Natural killer cell treated with Interleukin-12 subunit alpha and Interleukin-12 subunit beta and Interleukin-15 and Interleukin-18, amount 100 ng/mL, for 72 hours (primary cell): ENCODE data around the gene SPEF2. TPM values are rescaled to one million over a fixed set of nuclear protein-coding genes. Genes with fewer than 3 reads are reported as not detected.

Experiments
- ATAC-seq, 2 donors: fragments of 150-1000 bp; cut with Tn5 transposase in 1 of 2; sonication (Bioruptor Pico), chemical (Tn5 transposase) in 1 of 2; 2 replicates each; pipeline ENCODE4 v1.10.0; 2021
- DNase-seq: peaks from one replicate; pipeline ENCODE4 v3.0.0; 2022; ENCODE audit warnings: low spot score
- H3K27ac Mint-ChIP-seq, 2 donors: 1 replicate in 1 of 2; 2 replicates in 1 of 2; pipeline ENCODE4 v1.8.0; 2022; ENCODE audit warnings: mixed read lengths in 2 of 2, mild to moderate bottlenecking in 1 of 2, moderate library complexity in 1 of 2
- H3K27me3 Mint-ChIP-seq, 2 donors: 1 replicate in 1 of 2; 2 replicates in 1 of 2; pipeline ENCODE4 v1.8.0; 2022; ENCODE audit warnings: mixed read lengths in 2 of 2
- H3K36me3 Mint-ChIP-seq: one replicate; pipeline ENCODE4 v1.8.0; 2022; ENCODE audit warnings: mixed read lengths
- H3K4me1 Mint-ChIP-seq, 2 donors: 1 replicate in 1 of 2; 2 replicates in 1 of 2; pipeline ENCODE4 v1.8.0; 2022; ENCODE audit warnings: low read depth in 2 of 2, mixed read lengths in 2 of 2, mild to moderate bottlenecking in 1 of 2
- H3K4me3 Mint-ChIP-seq: one replicate; pipeline ENCODE4 v1.8.0; 2022; ENCODE audit warnings: mixed read lengths
- H3K9me3 Mint-ChIP-seq: 2 replicates; pipeline ENCODE4 v1.8.0; 2022; ENCODE audit warnings: mixed read lengths
- total RNA-seq, 2 donors: library from RNA; stranded (reverse); gene quantifications; one replicate each; pipeline ENCODE4 v1.2.3, GENCODE V29; 2022

SPEF2 gene
- total RNA-seq, 2 donors from 2014 or later: 8.9 to 9.5 TPM

DNA sequence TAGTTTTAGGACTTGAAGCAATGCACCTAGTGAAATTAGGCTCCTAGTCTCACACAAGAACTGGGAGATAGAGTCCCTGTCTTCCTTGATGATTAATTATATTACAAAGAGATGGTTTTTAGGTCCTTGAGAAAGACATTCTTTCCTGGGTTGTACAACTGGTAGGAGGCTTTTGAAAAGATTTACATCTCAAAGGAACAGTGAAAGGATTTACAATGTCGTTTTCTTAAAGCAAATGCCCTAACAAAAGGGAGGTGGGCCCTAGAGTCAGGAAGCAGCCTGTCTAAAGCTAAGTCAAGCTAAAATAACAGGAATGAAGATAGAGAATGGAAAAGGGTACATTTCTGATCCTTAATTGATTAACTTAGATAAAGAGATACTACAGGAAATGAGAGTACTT lies 136.8 kb downstream of the SPEF2 start:
- ATAC-seq (no peak), DNase-seq (no peak)
- peaks cover 1% of the 10 kb centered on the region for H3K9me3 Mint-ChIP-seq
- H3K36me3 Mint-ChIP-seq: no peaks in the 10 kb centered on the region
- H3K4me3 Mint-ChIP-seq: no peak overlapping the region
- H3K27me3 Mint-ChIP-seq: peaks cover 0 to 2% of the 10 kb centered on the region in 2 donors
- H3K27ac Mint-ChIP-seq: no peak overlapping the region
- no peaks in the 10 kb centered on the region for H3K4me1 Mint-ChIP-seq

DNA sequence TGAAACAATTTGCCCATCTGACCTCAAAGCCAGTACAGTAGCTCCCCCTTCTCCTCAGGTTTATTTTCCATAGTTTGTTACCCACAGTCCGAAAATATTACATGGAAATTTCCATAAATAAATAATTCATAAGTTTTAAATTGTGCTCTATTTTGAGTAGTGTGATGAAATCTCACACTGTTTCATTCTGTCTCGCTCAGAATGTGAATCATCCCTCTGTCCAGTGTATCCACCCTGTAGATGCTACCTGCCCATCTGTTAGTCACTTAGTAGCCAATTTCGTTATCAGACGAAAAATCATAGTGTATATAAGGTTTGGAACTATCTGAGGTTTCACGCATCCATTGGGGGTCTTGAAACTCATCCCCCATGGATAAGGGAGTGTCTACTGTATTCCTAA lies 138.3 kb downstream of the SPEF2 start:
- H3K4me1 Mint-ChIP-seq: no peaks in the 10 kb centered on the region
- H3K4me3 Mint-ChIP-seq: no peak overlapping the region
- H3K9me3 Mint-ChIP-seq: no peaks in the 10 kb centered on the region
- DNase-seq (no peak), ATAC-seq (no peak)
- H3K27ac Mint-ChIP-seq: no peak overlapping the region
- H3K36me3 Mint-ChIP-seq: no peaks in the 10 kb centered on the region
- no peaks in the 10 kb centered on the region for H3K27me3 Mint-ChIP-seq

DNA sequence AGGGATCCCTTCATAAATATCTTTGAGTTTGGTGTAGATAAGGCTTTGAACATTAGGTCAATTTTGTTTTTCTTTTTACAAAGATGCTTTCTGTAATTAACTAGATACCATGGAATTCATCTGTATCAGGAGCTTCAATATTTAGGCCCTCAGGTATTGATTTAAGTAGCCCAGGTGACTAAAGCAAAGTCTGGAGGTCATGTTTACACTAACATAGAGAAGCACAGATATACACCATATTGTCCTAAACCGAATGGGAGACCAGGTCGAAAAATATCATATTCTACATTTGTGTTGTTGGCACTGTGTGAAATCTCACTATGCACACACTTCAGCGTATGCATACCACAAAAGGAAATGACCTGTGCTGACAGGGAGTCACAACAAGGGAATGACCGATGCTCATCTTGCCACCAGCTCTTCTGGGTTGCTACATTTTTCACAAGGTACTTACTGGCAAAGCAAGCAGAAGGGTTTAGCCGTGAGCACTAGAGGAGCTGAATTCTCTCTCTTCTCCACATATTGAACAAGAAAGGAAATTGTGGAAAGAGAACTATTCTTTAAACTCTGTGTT lies 140.6 kb downstream of the SPEF2 start:
- no peak for DNase-seq
- no peaks in the 10 kb centered on the region for H3K4me1 Mint-ChIP-seq
- ATAC-seq: no peak
- H3K36me3 Mint-ChIP-seq: no peaks in the 10 kb centered on the region
- H3K9me3 Mint-ChIP-seq: no peaks in the 10 kb centered on the region
- peaks cover 0 to 2% of the 10 kb centered on the region in 2 donors for H3K27me3 Mint-ChIP-seq
- H3K27ac Mint-ChIP-seq: no peak overlapping the region
- H3K4me3 Mint-ChIP-seq: no peak overlapping the region

DNA sequence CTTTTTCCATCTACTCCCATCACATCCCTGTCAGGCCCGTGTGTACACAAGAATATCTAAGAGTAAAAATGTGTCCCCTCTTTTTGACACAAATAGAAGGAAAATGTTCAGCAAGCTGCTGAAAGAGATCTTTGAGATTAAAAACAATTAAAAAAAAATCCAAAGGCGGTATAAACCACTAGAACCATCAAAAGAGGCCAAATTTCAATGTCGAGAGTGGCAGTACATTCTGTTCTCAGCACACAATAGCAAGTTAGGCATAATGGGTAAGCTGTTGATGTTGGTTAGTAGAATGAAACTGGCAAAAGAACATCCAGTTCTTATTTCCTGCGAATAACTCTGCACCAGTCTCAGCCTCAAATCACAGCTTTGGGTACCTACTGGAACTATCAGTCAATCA lies 143.9 kb downstream of the SPEF2 start:
- no peak for ATAC-seq
- Mint-ChIP-seq H3K4me3 (no peak overlapping the region), H3K4me1 (no peaks in the 10 kb centered on the region), H3K9me3 (no peaks in the 10 kb centered on the region), H3K36me3 (no peaks in the 10 kb centered on the region), H3K27ac (no peak overlapping the region), H3K27me3 (peaks cover 0 to 2% of the 10 kb centered on the region in 2 donors)
- DNase-seq: no peak

DNA sequence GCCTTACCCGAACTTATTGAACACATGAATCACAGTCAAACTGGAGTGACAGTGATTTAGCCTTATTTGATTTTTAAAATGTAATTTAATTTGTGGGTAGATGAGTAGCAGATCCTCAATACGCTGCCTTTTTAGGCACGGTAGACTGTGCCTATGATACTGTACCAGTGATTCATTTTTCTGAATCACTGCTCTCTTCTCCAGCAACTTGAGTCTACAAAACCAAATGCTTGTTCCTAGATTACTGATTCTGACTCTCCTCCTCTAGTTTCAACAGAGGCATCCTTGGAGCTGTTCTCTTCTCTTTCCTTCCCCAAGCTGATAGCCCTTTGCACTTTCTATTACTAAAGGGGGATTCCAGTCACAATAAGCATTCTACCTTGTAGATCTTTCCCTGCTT lies 144.7 kb downstream of the SPEF2 start:
- H3K27me3 Mint-ChIP-seq: peaks cover 0 to 4% of the 10 kb centered on the region in 2 donors
- DNase-seq: no peak
- H3K4me1 Mint-ChIP-seq: no peaks in the 10 kb centered on the region
- no peak for ATAC-seq
- no peaks in the 10 kb centered on the region for H3K36me3 Mint-ChIP-seq
- no peaks in the 10 kb centered on the region for H3K9me3 Mint-ChIP-seq
- H3K4me3 Mint-ChIP-seq: no peak overlapping the region
- H3K27ac Mint-ChIP-seq: no peak overlapping the region

DNA sequence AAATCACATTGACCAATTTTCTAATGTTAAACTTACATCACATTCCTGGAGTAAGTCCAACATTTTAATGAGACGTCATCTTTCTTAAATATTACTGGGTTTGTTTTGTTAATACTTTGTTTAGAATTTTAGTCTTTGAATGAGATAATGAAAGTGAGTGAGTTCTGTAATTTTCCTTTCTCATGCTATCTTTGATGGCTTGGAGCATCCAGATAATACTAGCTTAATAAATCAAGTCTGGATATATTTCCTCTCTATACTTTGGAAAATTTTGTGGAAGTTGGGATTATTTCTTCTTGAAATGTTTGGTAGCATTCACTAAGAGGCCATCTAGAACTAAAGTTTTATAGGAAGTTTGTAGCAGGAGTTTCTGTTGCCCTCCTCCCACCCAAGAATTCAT lies 148.3 kb downstream of the SPEF2 start:
- DNase-seq (no peak), ATAC-seq (no peak)
- no peaks in the 10 kb centered on the region for H3K9me3 Mint-ChIP-seq
- no peak overlapping the region for H3K27ac Mint-ChIP-seq
- H3K4me1 Mint-ChIP-seq: no peaks in the 10 kb centered on the region
- H3K4me3 Mint-ChIP-seq: no peak overlapping the region
- H3K27me3 Mint-ChIP-seq: peaks cover 6% of the 10 kb centered on the region in 2 donors
- H3K36me3 Mint-ChIP-seq: no peaks in the 10 kb centered on the region

DNA sequence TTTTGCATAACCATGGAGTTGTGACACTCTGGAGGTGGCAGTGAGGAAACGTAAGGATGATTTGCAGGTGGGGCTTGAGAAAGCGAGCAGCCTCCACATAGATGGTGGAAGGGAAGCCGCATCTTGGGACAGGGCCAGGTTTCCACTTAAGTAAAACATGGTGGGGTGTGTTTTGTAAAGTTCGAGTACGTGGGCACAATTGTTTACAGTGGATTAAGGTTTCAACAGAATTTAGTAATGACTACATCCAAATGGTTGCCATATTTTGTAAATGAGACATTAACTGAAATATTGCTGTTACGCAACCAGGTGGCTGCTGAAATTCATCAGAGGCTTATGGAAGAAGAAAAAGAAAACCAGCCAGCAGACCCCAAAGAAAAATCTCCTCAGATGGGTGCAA lies 153.6 kb downstream of the SPEF2 start:
- no peaks in the 10 kb centered on the region for H3K9me3 Mint-ChIP-seq
- H3K36me3 Mint-ChIP-seq: no peaks in the 10 kb centered on the region
- no peak overlapping the region for H3K4me3 Mint-ChIP-seq
- H3K27me3 Mint-ChIP-seq: peaks cover 4 to 6% of the 10 kb centered on the region in 2 donors
- DNase-seq (no peak), ATAC-seq (no peak)
- H3K27ac Mint-ChIP-seq: no peak overlapping the region
- H3K4me1 Mint-ChIP-seq: peaks cover 0 to 5% of the 10 kb centered on the region in 2 donors

DNA sequence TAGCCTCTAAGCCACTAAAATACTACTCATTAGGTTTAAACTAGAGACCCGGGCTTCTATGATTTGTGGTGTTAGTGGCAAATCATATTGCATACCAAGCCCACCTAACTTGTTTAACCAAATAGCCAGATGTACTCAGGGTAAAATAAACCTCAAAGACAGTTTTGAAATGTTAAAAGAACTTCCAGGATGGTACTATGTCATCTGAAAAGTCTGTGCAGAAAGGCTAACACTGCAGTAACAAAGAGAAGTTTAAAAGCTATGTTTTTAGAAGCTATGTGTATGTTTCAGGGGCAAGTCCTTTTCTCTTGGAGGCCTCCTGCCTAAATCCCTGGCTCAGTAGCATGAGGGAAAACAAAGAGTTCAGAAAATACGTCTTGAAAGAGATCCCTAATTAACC lies 154.2 kb downstream of the SPEF2 start:
- Mint-ChIP-seq H3K9me3 (no peaks in the 10 kb centered on the region), H3K4me1 (peaks cover 0 to 5% of the 10 kb centered on the region in 2 donors), H3K4me3 (no peak overlapping the region), H3K36me3 (no peaks in the 10 kb centered on the region), H3K27ac (no peak overlapping the region), H3K27me3 (peaks cover 4 to 6% of the 10 kb centered on the region in 2 donors)
- no peak for ATAC-seq
- no peak for DNase-seq

DNA sequence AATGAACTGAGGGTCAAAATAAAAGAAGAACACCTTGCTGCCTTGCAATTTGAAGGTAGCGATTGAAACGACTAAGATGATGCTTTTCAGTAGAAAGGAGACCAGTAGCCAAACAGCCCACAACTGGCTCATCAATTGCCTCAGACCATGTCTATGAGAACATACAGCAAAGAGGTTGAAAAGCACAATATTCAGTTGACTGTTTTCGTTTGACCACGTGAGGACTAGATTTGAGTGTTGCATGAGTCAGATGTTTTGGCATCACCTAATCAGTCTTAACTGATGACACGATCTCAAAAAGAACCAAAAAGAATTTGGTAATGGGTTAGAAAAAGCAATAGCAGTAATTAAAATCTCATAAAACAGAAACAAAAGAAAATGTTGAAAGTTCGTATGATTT lies 156.3 kb downstream of the SPEF2 start:
- Mint-ChIP-seq H3K36me3 (no peaks in the 10 kb centered on the region), H3K27me3 (peaks cover 1 to 3% of the 10 kb centered on the region in 2 donors), H3K4me1 (peaks cover 5 to 10% of the 10 kb centered on the region in 2 donors), H3K9me3 (no peaks in the 10 kb centered on the region), H3K27ac (peak overlapping the region in 1 of 2 donors; percentile 34), H3K4me3 (no peak overlapping the region)
- DNase-seq: no peak
- ATAC-seq: peak in 1 of 2 donors; percentile 74

DNA sequence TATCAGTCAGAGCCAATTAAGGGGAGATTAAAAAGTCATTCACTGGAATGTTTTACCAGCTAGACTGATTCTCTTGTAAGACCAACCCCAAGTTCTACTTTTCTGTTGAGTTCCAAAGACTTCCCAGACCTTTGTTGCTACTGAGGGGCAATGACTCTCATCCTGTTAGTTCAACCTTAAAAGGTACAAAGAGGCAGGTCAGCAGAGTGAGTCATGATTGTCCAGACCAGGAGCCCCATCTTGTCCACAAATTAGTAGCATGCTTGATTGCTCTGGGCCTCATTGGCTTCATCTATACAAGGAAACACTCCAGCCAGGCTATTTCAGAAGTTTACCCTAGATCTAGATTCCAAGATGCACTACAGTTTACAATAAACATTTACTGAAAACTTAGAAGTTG lies 159.1 kb downstream of the SPEF2 start:
- Mint-ChIP-seq H3K4me1 (peaks cover 5 to 10% of the 10 kb centered on the region in 2 donors), H3K36me3 (no peaks in the 10 kb centered on the region), H3K9me3 (no peaks in the 10 kb centered on the region), H3K27ac (no peak overlapping the region), H3K4me3 (no peak overlapping the region), H3K27me3 (no peaks in the 10 kb centered on the region)
- no peak for ATAC-seq
- no peak for DNase-seq

DNA sequence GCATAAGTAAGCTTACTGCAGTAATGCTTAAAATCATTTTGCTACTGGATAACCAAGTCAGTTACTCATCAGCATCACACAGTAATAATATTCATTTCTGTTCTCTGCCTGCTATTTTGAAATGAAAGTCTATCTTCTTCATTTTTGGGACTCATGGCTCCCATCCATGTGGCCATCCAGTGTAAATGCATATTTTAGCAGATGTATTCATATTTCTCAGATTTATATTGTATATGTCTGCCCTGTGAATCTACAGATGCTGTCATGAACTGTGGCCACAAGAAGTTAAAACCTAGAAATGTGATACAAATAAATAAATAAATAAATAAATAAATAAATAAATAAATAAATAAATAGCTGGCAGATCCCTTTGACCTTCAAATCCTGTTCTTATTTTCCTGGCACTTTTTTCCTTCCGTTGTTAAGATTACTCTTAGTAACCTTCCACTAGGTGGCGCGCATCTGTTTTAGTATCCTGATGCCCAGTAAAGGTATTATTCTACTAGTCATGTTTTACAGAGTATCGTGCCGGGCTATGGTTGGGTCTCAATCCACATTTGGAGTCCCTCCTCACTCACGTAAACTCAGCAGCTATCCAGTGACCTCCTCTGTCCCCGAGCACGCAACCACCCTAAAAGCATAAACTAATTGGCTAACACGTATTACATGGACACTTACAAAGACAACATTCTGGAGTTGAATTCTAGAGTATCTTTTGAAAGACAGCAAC lies 159.9 kb downstream of the SPEF2 start:
- Mint-ChIP-seq H3K36me3 (no peaks in the 10 kb centered on the region), H3K27ac (peak overlapping the region in 1 of 2 donors; percentile 17), H3K4me3 (no peak overlapping the region), H3K27me3 (no peaks in the 10 kb centered on the region), H3K9me3 (no peaks in the 10 kb centered on the region), H3K4me1 (peaks cover 5 to 10% of the 10 kb centered on the region in 2 donors)
- DNase-seq: peak; percentile 64
- ATAC-seq: peak in 1 of 2 donors; percentile 44

DNA sequence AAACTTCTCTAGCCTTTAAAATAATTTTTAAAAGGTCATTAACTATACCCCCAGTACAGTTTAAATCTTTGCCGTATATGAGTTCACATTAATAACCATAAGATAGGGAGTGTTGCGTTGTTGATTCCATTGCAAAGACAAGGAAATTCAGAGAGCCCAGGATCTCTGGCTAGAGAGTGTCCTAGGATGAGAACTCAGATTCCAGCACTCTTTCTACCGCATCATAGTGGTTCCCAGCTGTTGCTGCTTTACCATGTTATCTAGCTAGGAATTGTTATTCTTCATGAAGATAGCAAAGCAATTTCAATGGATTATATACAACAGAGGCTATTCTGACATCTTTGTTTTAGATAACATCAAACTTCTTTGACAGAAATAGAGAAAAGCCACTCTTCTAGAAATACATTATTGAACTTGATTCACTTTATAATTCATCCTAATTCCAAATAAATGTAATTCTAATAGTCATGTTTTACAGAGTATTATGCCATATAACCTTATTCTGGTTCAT lies 160.7 kb downstream of the SPEF2 start:
- Mint-ChIP-seq H3K9me3 (no peaks in the 10 kb centered on the region), H3K27me3 (no peaks in the 10 kb centered on the region), H3K4me3 (no peak overlapping the region), H3K4me1 (peaks cover 5 to 10% of the 10 kb centered on the region in 2 donors), H3K27ac (peak overlapping the region in 1 of 2 donors; percentile 17), H3K36me3 (no peaks in the 10 kb centered on the region)
- DNase-seq (no peak), ATAC-seq (no peak)

DNA sequence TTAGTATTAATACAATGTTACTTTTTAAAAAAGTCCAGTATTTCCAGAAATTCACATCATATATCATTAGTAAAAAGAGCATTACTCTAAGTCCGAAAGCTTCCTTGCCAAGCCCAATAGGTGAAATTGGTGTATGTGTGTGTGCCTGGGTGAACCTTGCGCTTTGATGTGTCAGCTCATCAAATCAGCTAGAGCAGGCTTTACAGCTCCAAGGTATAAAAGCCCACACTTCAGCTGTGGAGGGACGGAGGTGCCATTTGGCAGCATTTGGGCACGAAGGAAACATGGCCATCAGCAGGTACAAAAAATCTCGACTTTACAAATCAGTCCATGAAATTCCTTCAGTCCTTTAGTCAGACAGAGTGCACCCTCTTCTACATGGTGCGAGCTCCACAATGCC lies 162.6 kb downstream of the SPEF2 start:
- no peaks in the 10 kb centered on the region for H3K9me3 Mint-ChIP-seq
- ATAC-seq: no peak
- H3K4me1 Mint-ChIP-seq: peaks cover 11 to 15% of the 10 kb centered on the region in 2 donors
- peak overlapping the region in 1 of 2 donors; percentile 28 for H3K27ac Mint-ChIP-seq
- H3K36me3 Mint-ChIP-seq: no peaks in the 10 kb centered on the region
- peaks cover 0 to 4% of the 10 kb centered on the region in 2 donors for H3K27me3 Mint-ChIP-seq
- no peak for DNase-seq
- no peak overlapping the region for H3K4me3 Mint-ChIP-seq

DNA sequence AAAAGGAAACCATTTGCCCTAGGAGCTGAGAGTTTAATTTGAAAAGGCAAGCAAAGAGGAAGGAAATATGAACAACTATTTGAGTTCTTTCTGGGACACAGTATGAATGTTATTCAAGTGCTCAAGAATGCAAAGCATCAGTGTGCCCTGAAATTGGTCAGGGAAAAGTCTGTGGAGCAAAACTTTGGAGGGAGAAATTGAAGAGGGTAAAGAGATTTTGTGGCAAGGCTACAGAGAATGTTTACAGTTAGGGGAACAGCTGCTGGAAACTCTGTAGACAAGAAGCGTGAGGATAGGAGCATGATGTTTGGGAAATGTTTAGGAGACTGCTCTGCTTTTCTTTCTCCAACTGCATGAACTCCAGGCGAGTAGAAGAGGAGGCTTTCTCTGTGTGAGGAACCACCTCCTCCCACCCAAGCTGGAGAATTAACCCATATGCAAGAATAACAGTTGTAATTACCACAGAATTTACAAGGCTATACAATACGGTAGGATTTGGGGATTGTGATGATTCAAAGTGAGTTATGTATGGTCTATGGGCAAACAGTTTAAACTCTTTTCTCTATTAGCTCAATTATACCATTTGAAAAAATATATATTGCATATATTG lies 163.6 kb downstream of the SPEF2 start:
- DNase-seq (no peak), ATAC-seq (no peak)
- H3K36me3 Mint-ChIP-seq: no peaks in the 10 kb centered on the region
- H3K4me3 Mint-ChIP-seq: no peak overlapping the region
- peak overlapping the region in 1 of 2 donors; percentile 6 for H3K27ac Mint-ChIP-seq
- H3K27me3 Mint-ChIP-seq: peaks cover 0 to 4% of the 10 kb centered on the region in 2 donors
- H3K4me1 Mint-ChIP-seq: peaks cover 11 to 23% of the 10 kb centered on the region in 2 donors
- no peaks in the 10 kb centered on the region for H3K9me3 Mint-ChIP-seq
